GM12878 (cell line): ENCODE data around the gene STK40. TPM values are rescaled to one million over a fixed set of nuclear protein-coding genes. Genes with fewer than 3 reads are reported as not detected.
A peak's percentile ranks its signal among the peaks of the same experiment; 100 is the strongest.

Source experiments
- ATAC-seq: fragments of 200-7000 bp; cut with Tn5 transposase; 3 replicates; pipeline ENCODE4 v1.9.1; 2020; ENCODE audit warnings: mild to moderate bottlenecking, moderate library complexity
- BruUV-seq: library from RNA; stranded (reverse); fragments of 400-500 nt; replicated peaks from 2 replicates; lab custom pipeline; 2021; lab: Mats Ljungman, UMichigan
- CTCF ChIA-PET: fragments of 300-600 bp; sonication (Branson Sonifier 250); formaldehyde crosslinking; extraction: SDS; loops from one replicate; lab custom pipeline; 2021; ENCODE audit warnings: inconsistent platforms; lab: Yijun Ruan, JAX
- POLR2A ChIA-PET: fragments of 350-600 bp; formaldehyde crosslinking; extraction: SDS; loops from one replicate; lab custom pipeline; 2021; ENCODE audit warnings: inconsistent platforms; lab: Charles Lee
- RAD21 ChIA-PET: fragments of 300-600 bp; sonication (Branson Sonifier 250); formaldehyde crosslinking; loops from one replicate; lab custom pipeline; 2023; ENCODE audit warnings: antibody characterized with exemption; ENCODE audit not compliant: unreplicated experiment; lab: Charles Lee
- SMC1A ChIA-PET: fragments of 300-600 bp; sonication (Branson Sonifier 250); formaldehyde crosslinking; loops from one replicate; lab custom pipeline; 2023; ENCODE audit not compliant: unreplicated experiment, uncharacterized antibody; lab: Charles Lee
- DNase-seq: peaks from one replicate; pipeline ENCODE4 v3.0.0-alpha.2; 2011; ENCODE audit warnings: low read depth, low spot score
- FAIRE-seq: peaks from 3 replicates; lab custom pipeline; 2011; peaks lifted over from hg19 to GRCh38; lab: Jason Lieb, UNC
- H2AFZ ChIP-seq: 2 replicates; pipeline ENCODE4 v1.6.0; 2011; ENCODE audit warnings: low read depth, low read length, control low read depth; ENCODE audit not compliant: control insufficient read depth
- H3K27ac ChIP-seq: 2 replicates; pipeline ENCODE4 v1.5.1; 2011; ENCODE audit warnings: control low read depth; ENCODE audit not compliant: control insufficient read depth, insufficient read depth
- H3K27me3 ChIP-seq, 2 experiments: replicated peaks in 1 of 2; 2 replicates each; pipeline versions ENCODE4 v1.6.0 to v1.6.1; 2011; ENCODE audit warnings: low read length in 1 of 2; ENCODE audit not compliant: control insufficient read depth in 2 of 2, insufficient read depth in 2 of 2
- H3K36me3 ChIP-seq, 2 experiments: 2 replicates each; pipeline ENCODE4 v1.5.1; 2011; ENCODE audit warnings: low read length in 1 of 2; ENCODE audit not compliant: control insufficient read depth in 2 of 2, insufficient read depth in 2 of 2
- H3K4me1 ChIP-seq: 2 replicates; pipeline ENCODE4 v1.6.1; 2011; ENCODE audit warnings: mild to moderate bottlenecking, low read length, moderate library complexity, mixed read lengths; ENCODE audit not compliant: control insufficient read depth, insufficient read depth
- H3K4me2 ChIP-seq: 2 replicates; pipeline ENCODE4 v1.6.0; 2011; ENCODE audit warnings: control low read depth; ENCODE audit not compliant: control insufficient read depth, insufficient read depth
- H3K4me3 ChIP-seq: fragments of 200-600 bp; sonication (generic); 2 replicates; pipeline ENCODE4 v1.5.1; 2016
- H3K79me2 ChIP-seq: 2 replicates; pipeline ENCODE4 v1.6.0; 2011; ENCODE audit warnings: low read length; ENCODE audit not compliant: control insufficient read depth, insufficient read depth
- H3K9ac ChIP-seq: 2 replicates; pipeline ENCODE4 v1.8.0; 2011; ENCODE audit warnings: low read length, control low read depth, mixed read lengths; ENCODE audit not compliant: control insufficient read depth, insufficient read depth
- H3K9me3 ChIP-seq: replicated peaks from 3 replicates; pipeline ENCODE4 v1.5.1; 2011; ENCODE audit warnings: mild to moderate bottlenecking, low read length; ENCODE audit not compliant: control insufficient read depth, insufficient read depth
- H4K20me1 ChIP-seq: 2 replicates; pipeline ENCODE4 v1.6.0; 2011; ENCODE audit not compliant: control insufficient read depth, insufficient read depth
- CTCF ChIP-seq, 3 experiments: IDR thresholded peaks in 2 of 3; conservative IDR thresholded peaks in 1 of 3; 2 replicates each; pipeline ENCODE4 v1.5.1; 2011; ENCODE audit warnings: low read depth in 3 of 3, low read length in 3 of 3, mild to moderate bottlenecking in 3 of 3, control low read depth in 2 of 3, moderate library complexity in 2 of 3, inconsistent platforms in 1 of 3, mixed read lengths in 1 of 3; ENCODE audit not compliant: control insufficient read depth in 2 of 3, insufficient read depth in 1 of 3; ENCODE audit errors: extremely low read depth in 1 of 3
- ELK1 ChIP-seq: IDR thresholded peaks from 2 replicates; pipeline ENCODE4 v1.6.1; 2012; ENCODE audit warnings: low read depth, low read length, improper control_type of control experiment
- HDGF ChIP-seq: fragments of 450-650 bp; IDR thresholded peaks from 2 replicates; pipeline ENCODE4 v1.6.1; 2016; ENCODE audit warnings: antibody characterized with exemption
- NR2F1 ChIP-seq: fragments of 450-650 bp; conservative IDR thresholded peaks from 2 replicates; pipeline ENCODE4 v1.6.1; 2017; ENCODE audit warnings: mild to moderate bottlenecking
- RAD21 ChIP-seq: IDR thresholded peaks from 2 replicates; pipeline ENCODE4 v1.6.1; 2011; ENCODE audit warnings: mild to moderate bottlenecking, low read depth, low read length, moderate library complexity; ENCODE audit not compliant: insufficient read depth
- SMC3 ChIP-seq: IDR thresholded peaks from 2 replicates; pipeline ENCODE4 v1.6.1; 2011; ENCODE audit warnings: low read length, improper control_type of control experiment, borderline replicate concordance
- TARDBP ChIP-seq: IDR thresholded peaks from 2 replicates; pipeline ENCODE4 v1.6.1; 2016; ENCODE audit warnings: borderline replicate concordance
- TCF12 ChIP-seq: IDR thresholded peaks from 2 replicates; pipeline ENCODE4 v1.6.1; 2011; ENCODE audit warnings: low read depth, mild to moderate bottlenecking, low read length
- YY1 ChIP-seq: IDR thresholded peaks from 2 replicates; pipeline ENCODE4 v1.6.1; 2011; ENCODE audit warnings: low read depth, mild to moderate bottlenecking, low read length
- WGBS: methylation state at CpG from one replicate; pipeline ENCODE4 v1.1.6; 2016; ENCODE audit warnings: low lambda C conversion rate; ENCODE audit not compliant: insufficient replicate concordance, insufficient coverage; ENCODE audit errors: missing lambda C conversion rate; 5-methylcytosine and 5-hydroxymethylcytosine counted together
- in situ Hi-C: fragments of 300-500 bp; cut with MboI; formaldehyde crosslinking; loops from 9 replicates; pipeline ENCODE4 v1.14.3; 2018; ENCODE audit warnings: mixed read lengths
- intact Hi-C: fragments of 100-400 bp; cut with micrococcal nuclease; formaldehyde crosslinking; loops from one replicate; pipeline ENCODE4 v1.14.2; 2022; ENCODE audit not compliant: unreplicated experiment
- polyA plus RNA-seq, 11 experiments: library from polyadenylated mRNA; depleted of rRNA in 4 of 11; unstranded in 6 of 11; stranded (reverse) in 5 of 11; fragments of >200 nt; fragmentation: Nextera tagmentation in 4 of 11; fragmentation: Illumina TruSeq in 1 of 11; extraction: Ambion mirVana in 4 of 11; extraction: Trizol in 1 of 11; gene quantifications; 1 replicate in 1 of 11; 2 replicates in 10 of 11; pipeline versions ENCODE4 v1.2.1 to v1.2.3, GENCODE V29; 2011 to 2016; ENCODE audit warnings: inconsistent platforms in 2 of 11, missing spikeins in 2 of 11, low read depth in 1 of 11
- total RNA-seq, 4 experiments: library from RNA; depleted of rRNA in 3 of 4; stranded (reverse); fragments of >200 nt in 3 of 4; fragmentation: Illumina TruSeq in 1 of 4; extraction: Trizol in 1 of 4; gene quantifications; 2 replicates each; pipeline versions ENCODE4 v1.2.1 to v1.2.3, GENCODE V29; 2013 to 2021

STK40 gene
- total and polyA plus RNA-seq, 10 of the 15 experiments (the other 5 are each of a cell fraction or from before 2014, with no cell fraction given) = 0.27 to 51.0 (median 29.5) TPM

- BruUV-seq = no TSS peak
- SMC1A ChIA-PET = interaction anchor here (1.0 to 5.5 kb wide), 10 partner anchors 9 to 84 kb away, joined by 3 to 36 read pairs (median 7); partner anchors contain the start of gene LSM10
- Histone ChIP-seq H4K20me1 (no peaks in the 10 kb centered on the region), H3K9me3 (no peaks in the 10 kb centered on the region), H3K79me2 (peaks cover 33% of the 10 kb centered on the region), H3K4me3 (no peak overlapping the region), H3K27ac (no peak overlapping the region), H3K36me3 (peaks cover 6 to 8% of the 10 kb centered on the region in 2 experiments; a peak in 3 of 4 replicates), H3K27me3 (no peaks in the 10 kb centered on the region), H2AFZ (no peak overlapping the region), H3K4me2 (no peak overlapping the region; the same call in 1 of the 2 replicates), H3K4me1 (peaks cover 55% of the 10 kb centered on the region), H3K9ac (no peak overlapping the region)
- RAD21 ChIA-PET = interaction anchor here (0.8 to 4.6 kb wide), 17 partner anchors 10 to 219 kb away, joined by 3 to 36 read pairs (median 6); partner anchors contain the start of gene EVA1B
- no peak for DNase-seq
- POLR2A ChIA-PET = interaction anchor here (0.5 to 3.6 kb wide), 4 partner anchors 13 to 58 kb away, joined by 3 to 15 read pairs (median 4); partner anchors contain the start of gene STK40
- ATAC-seq = peak; percentile 58
- no peak for FAIRE-seq
- in situ Hi-C loops (no loop called here), intact Hi-C loops (loop anchor here (1.0 to 2.0 kb wide), 2 partner anchors 20 to 27 kb away; no protein-coding TSS in a partner anchor)
- CTCF ChIA-PET = interaction anchor here (0.6 to 8.1 kb wide), 22 partner anchors 8 to 267 kb away, joined by 3 to 157 read pairs (median 5); partner anchors contain the start of genes LSM10, MRPS15, SH3D21 and STK40
- peak; percentile 86 to 92 (median 90) for TF ChIP-seq CTCF (IDR thresholded peaks at IDR 0.05 in 2 of 3, conservative IDR thresholded peaks at IDR 0.05 in 1 of 3; ENCODE audit: control insufficient read depth in 2 of 3, extremely low read depth in 1 of 3, insufficient read depth in 1 of 3, low read depth in 3 of 3, low read length in 3 of 3)
- peak; percentile 15; the same call in 1 of the 2 replicates for TF ChIP-seq HDGF
- peak; percentile 92 for TF ChIP-seq SMC3
- TF ChIP-seq ELK1 = no peak
- TF ChIP-seq YY1 = peak; percentile 54; the same call in 1 of the 2 replicates
- peak; percentile 46; the same call in 1 of the 2 replicates for TF ChIP-seq TARDBP
- peak; percentile 60; the same call in 1 of the 2 replicates for TF ChIP-seq TCF12
- peak; percentile 73 for TF ChIP-seq RAD21
- no peak for TF ChIP-seq NR2F1
- WGBS = 29% methylated on average over 7 of the region's 7 CpGs
Measured at GRCh38 chr1:36369061-36369861, 16.5 kb downstream of the STK40 start.
